Measurements from ENCODE around the gene SAMMSON. TPM values are rescaled to one million over a fixed set of nuclear protein-coding genes. Genes with fewer than 3 reads are reported as not detected.

SAMMSON gene
- polyA plus RNA-seq, 1 of the 3 experiments (the other 2 are of a cell fraction), result not detected

GRCh38 chr3:70094197-70094596 lies 94.7 kb downstream of the SAMMSON start:
- 59% methylated on average over 3 of the region's 3 CpGs for WGBS (ENCODE audit: low lambda C conversion rate)
- DNase-seq, result no peak
- H4K20me1 ChIP-seq (ENCODE audit: insufficient read depth), result no peaks in the 10 kb centered on the region
- no peak for TF ChIP-seq REST (IDR thresholded peaks at IDR 0.05; ENCODE audit: low read depth, low read length)
- no peak for TF ChIP-seq CTCF (IDR thresholded peaks at IDR 0.05)
- TF ChIP-seq RFX5 (IDR thresholded peaks at IDR 0.05; ENCODE audit: low read length), result no peak
- TF ChIP-seq CHD2 (IDR thresholded peaks at IDR 0.05; ENCODE audit: low read length, partially characterized antibody), result no peak
- no peak for TF ChIP-seq FOXJ3 (CRISPR knock-in tag; IDR thresholded peaks at IDR 0.05)
- no peak for TF ChIP-seq MEF2A (IDR thresholded peaks at IDR 0.05; ENCODE audit: borderline replicate concordance, low read depth)
- no peak for TF ChIP-seq FOXM1 (IDR thresholded peaks at IDR 0.05; ENCODE audit: low read depth)
- POLR2A ChIA-PET, result no interaction called here
- H3K9me2 ChIP-seq, result no peaks in the 10 kb centered on the region
- H3K36me3 ChIP-seq (replicated peaks in 1 of 2; ENCODE audit: control insufficient read depth in 1 of 2, insufficient read depth in 2 of 2, low read length in 1 of 2), result no peaks in the 10 kb centered on the region
- no peaks in the 10 kb centered on the region for H3K27me3 ChIP-seq (ENCODE audit: insufficient read depth)
- H3F3A ChIP-seq (replicated peaks; ENCODE audit: insufficient read depth), result no peaks in the 10 kb centered on the region
- no peak overlapping the region for H3K4me3 ChIP-seq (ENCODE audit: low read depth in 2 of 2, low read length in 1 of 2)
- H3K4me1 ChIP-seq (ENCODE audit: control insufficient read depth in 1 of 2, insufficient read depth in 2 of 2, low read depth in 1 of 2, low read length in 1 of 2), result peaks cover 0 to 4% of the 10 kb centered on the region in 2 experiments; a peak in 2 of 4 replicates
- H3K9me3 ChIP-seq, result no peaks in the 10 kb centered on the region
- no peak overlapping the region for H2AFZ ChIP-seq (ENCODE audit: low read depth)
- no peak overlapping the region for H3K9ac ChIP-seq
- H3K27ac ChIP-seq (ENCODE audit: low read depth in 2 of 2, low read length in 1 of 2), result no peak overlapping the region
- H3K79me2 ChIP-seq (ENCODE audit: insufficient read depth), result no peaks in the 10 kb centered on the region
- no peak overlapping the region for H3K4me2 ChIP-seq
- CTCF ChIA-PET, result interaction anchor here (1.1 to 8.6 kb wide), 7 partner anchors 8 to 263 kb away, joined by 3 to 114 read pairs (median 6); no protein-coding TSS in a partner anchor

- Histone ChIP-seq H3K4me3 (ENCODE audit: low read depth in 2 of 2, low read length in 1 of 2) (no peak overlapping the region), H3K27me3 (ENCODE audit: insufficient read depth) (no peaks in the 10 kb centered on the region), H3K36me3 (replicated peaks in 1 of 2; ENCODE audit: control insufficient read depth in 1 of 2, insufficient read depth in 2 of 2, low read length in 1 of 2) (no peaks in the 10 kb centered on the region), H3K9ac (no peak overlapping the region), H3K79me2 (ENCODE audit: insufficient read depth) (no peaks in the 10 kb centered on the region), H3K4me2 (no peak overlapping the region), H2AFZ (ENCODE audit: low read depth) (no peak overlapping the region), H3K27ac (ENCODE audit: low read depth in 2 of 2, low read length in 1 of 2) (no peak overlapping the region), H3K9me3 (no peaks in the 10 kb centered on the region), H3K9me2 (no peaks in the 10 kb centered on the region), H4K20me1 (ENCODE audit: insufficient read depth) (no peaks in the 10 kb centered on the region), H3F3A (replicated peaks; ENCODE audit: insufficient read depth) (no peaks in the 10 kb centered on the region), H3K4me1 (ENCODE audit: control insufficient read depth in 1 of 2, insufficient read depth in 2 of 2, low read depth in 1 of 2, low read length in 1 of 2) (peaks cover 0 to 4% of the 10 kb centered on the region in 2 experiments; a peak in 2 of 4 replicates)
- CTCF ChIA-PET, result interaction anchor here (1.2 to 8.6 kb wide), 5 partner anchors 9 to 262 kb away, joined by 3 to 114 read pairs (median 8); no protein-coding TSS in a partner anchor
- no peak for DNase-seq
- whole genome bisulfite sequencing (ENCODE audit: low lambda C conversion rate), result 72% methylated on average over 2 of the region's 2 CpGs
- POLR2A ChIA-PET, result no interaction called here
- no peak for TF ChIP-seq GATA2 (CRISPR knock-in tag; IDR thresholded peaks at IDR 0.05)
- no peak for TF ChIP-seq MXI1 (IDR thresholded peaks at IDR 0.05; ENCODE audit: low read depth, low read length)
- TF ChIP-seq USF1 (IDR thresholded peaks at IDR 0.05; ENCODE audit: borderline replicate concordance, low read depth), result no peak
- TF ChIP-seq RAD21 (IDR thresholded peaks at IDR 0.05; ENCODE audit: low read length), result no peak
- no peak for TF ChIP-seq REST (IDR thresholded peaks at IDR 0.05; ENCODE audit: low read depth, low read length)
Observed at GRCh38 chr3:70095260-70095659, 95.7 kb downstream of the SAMMSON start.

Data from SK-N-SH (cell line).